Karpas-422 (cell line): ENCODE measurements around the gene STH. TPM values are rescaled to one million over a fixed set of nuclear protein-coding genes. Genes with fewer than 3 reads are reported as not detected.

ENCODE experiments used
- DNase-seq: peaks from one replicate; pipeline ENCODE4 v3.0.0-alpha.2; 2015
- H2AFZ ChIP-seq: fragments of 200-600 bp; sonication (generic); 2 replicates; pipeline ENCODE4 v1.6.1; 2014; ENCODE audit warnings: antibody characterized with exemption, low read length, mixed read lengths
- H3K27ac ChIP-seq: fragments of 200-600 bp; sonication (generic); 2 replicates; pipeline ENCODE4 v1.5.1; 2014; ENCODE audit warnings: mild to moderate bottlenecking, low read length, moderate library complexity
- H3K27me3 ChIP-seq: fragments of 200-600 bp; sonication (generic); 2 replicates; pipeline ENCODE4 v1.6.1; 2014; ENCODE audit warnings: low read length, mixed read lengths
- H3K36me3 ChIP-seq: fragments of 200-600 bp; sonication (generic); 2 replicates; pipeline ENCODE4 v1.6.1; 2014; ENCODE audit warnings: low read length, mixed read lengths; ENCODE audit not compliant: insufficient read depth
- H3K4me1 ChIP-seq: fragments of 200-600 bp; sonication (generic); 2 replicates; pipeline ENCODE4 v1.6.1; 2014; ENCODE audit warnings: mild to moderate bottlenecking, low read length, mixed read lengths
- H3K4me2 ChIP-seq: fragments of 200-600 bp; sonication (generic); 2 replicates; pipeline ENCODE4 v1.6.1; 2014; ENCODE audit warnings: low read length, low read depth, mild to moderate bottlenecking; ENCODE audit not compliant: poor library complexity, severe bottlenecking
- H3K4me3 ChIP-seq: fragments of 200-600 bp; sonication (generic); 2 replicates; pipeline ENCODE4 v1.5.1; 2014; ENCODE audit warnings: mild to moderate bottlenecking, antibody characterized with exemption, low read length, mixed read lengths
- H3K79me2 ChIP-seq: fragments of 200-600 bp; sonication (generic); 2 replicates; pipeline ENCODE4 v1.6.1; 2014; ENCODE audit warnings: mild to moderate bottlenecking, low read length, mixed read lengths
- H3K9ac ChIP-seq: fragments of 200-600 bp; sonication (generic); 2 replicates; pipeline ENCODE4 v1.6.0; 2014; ENCODE audit warnings: low read length
- H3K9me2 ChIP-seq: fragments of 200-600 bp; sonication (generic), shearing (Covaris generic); replicated peaks from 2 replicates; pipeline ENCODE4 v1.6.0; 2014; ENCODE audit warnings: mild to moderate bottlenecking, low read length, moderate library complexity; ENCODE audit not compliant: insufficient read depth
- H3K9me3 ChIP-seq: fragments of 300-700, 200-600 bp; sonication (generic); 2 replicates; pipeline ENCODE4 v1.6.1; 2014; ENCODE audit warnings: low read length, mixed read lengths
- H4K20me1 ChIP-seq: fragments of 200-600 bp; sonication (generic); 2 replicates; pipeline ENCODE4 v1.6.1; 2014; ENCODE audit warnings: mild to moderate bottlenecking, antibody characterized with exemption, low read length, low read depth; ENCODE audit not compliant: insufficient read depth
- total RNA-seq: library from RNA; depleted of rRNA; stranded (reverse); fragments of >200 nt; shearing (Covaris generic); gene quantifications from 2 replicates; pipeline ENCODE4 v1.2.3, GENCODE V29; 2014; ENCODE audit warnings: low replicate concordance

The STH gene
- total RNA-seq, 1 experiment from 2014 or later, result not detected

DNA sequence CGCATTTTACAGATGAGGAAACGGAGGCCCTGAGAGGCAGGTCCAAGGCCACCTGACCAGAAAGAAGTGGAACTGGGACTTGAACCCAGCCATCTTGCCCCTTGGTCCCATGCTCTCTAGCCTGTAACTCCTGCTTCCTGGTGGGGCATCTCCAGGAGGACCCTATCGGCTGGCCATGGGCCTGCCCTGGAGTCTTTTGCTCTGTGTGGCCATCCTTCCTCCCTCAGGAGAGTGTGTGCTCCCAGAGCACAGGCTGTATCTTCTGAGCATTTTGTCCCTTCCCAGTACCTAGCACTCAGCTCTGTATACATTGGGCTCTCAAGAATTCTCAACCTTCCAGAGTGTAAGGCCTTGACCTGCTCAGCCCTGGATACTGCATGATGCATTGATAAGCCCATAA lies 28.4 kb upstream of the STH start:
- no peaks in the 10 kb centered on the region; the same call in 1 of the 2 replicates for H4K20me1 ChIP-seq
- no peak overlapping the region for H2AFZ ChIP-seq
- no peaks in the 10 kb centered on the region for H3K9me2 ChIP-seq
- no peak overlapping the region for H3K9ac ChIP-seq
- no peak for DNase-seq
- H3K4me3 ChIP-seq, result no peak overlapping the region
- H3K27ac ChIP-seq, result no peak overlapping the region
- no peaks in the 10 kb centered on the region for H3K36me3 ChIP-seq
- H3K79me2 ChIP-seq, result no peaks in the 10 kb centered on the region
- H3K27me3 ChIP-seq, result no peaks in the 10 kb centered on the region
- H3K4me1 ChIP-seq, result peaks cover 21% of the 10 kb centered on the region
- H3K9me3 ChIP-seq, result no peaks in the 10 kb centered on the region
- H3K4me2 ChIP-seq, result no peak overlapping the region

DNA sequence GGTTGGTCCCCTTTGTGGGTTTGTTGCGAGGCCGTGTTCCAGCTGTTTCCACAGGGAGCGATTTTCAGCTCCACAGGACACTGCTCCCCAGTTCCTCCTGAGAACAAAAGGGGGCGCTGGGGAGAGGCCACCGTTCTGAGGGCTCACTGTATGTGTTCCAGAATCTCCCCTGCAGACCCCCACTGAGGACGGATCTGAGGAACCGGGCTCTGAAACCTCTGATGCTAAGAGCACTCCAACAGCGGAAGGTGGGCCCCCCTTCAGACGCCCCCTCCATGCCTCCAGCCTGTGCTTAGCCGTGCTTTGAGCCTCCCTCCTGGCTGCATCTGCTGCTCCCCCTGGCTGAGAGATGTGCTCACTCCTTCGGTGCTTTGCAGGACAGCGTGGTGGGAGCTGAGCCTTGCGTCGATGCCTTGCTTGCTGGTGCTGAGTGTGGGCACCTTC lies 27.3 kb upstream of the STH start:
- Histone ChIP-seq H4K20me1 (no peaks in the 10 kb centered on the region; the same call in 1 of the 2 replicates), H3K4me2 (no peak overlapping the region), H3K9me2 (no peaks in the 10 kb centered on the region), H3K79me2 (no peaks in the 10 kb centered on the region), H2AFZ (no peak overlapping the region), H3K9ac (no peak overlapping the region), H3K27ac (no peak overlapping the region), H3K36me3 (no peaks in the 10 kb centered on the region), H3K9me3 (no peaks in the 10 kb centered on the region), H3K27me3 (no peaks in the 10 kb centered on the region), H3K4me3 (no peak overlapping the region), H3K4me1 (peaks cover 30% of the 10 kb centered on the region)
- DNase-seq, result peak; percentile 54

DNA sequence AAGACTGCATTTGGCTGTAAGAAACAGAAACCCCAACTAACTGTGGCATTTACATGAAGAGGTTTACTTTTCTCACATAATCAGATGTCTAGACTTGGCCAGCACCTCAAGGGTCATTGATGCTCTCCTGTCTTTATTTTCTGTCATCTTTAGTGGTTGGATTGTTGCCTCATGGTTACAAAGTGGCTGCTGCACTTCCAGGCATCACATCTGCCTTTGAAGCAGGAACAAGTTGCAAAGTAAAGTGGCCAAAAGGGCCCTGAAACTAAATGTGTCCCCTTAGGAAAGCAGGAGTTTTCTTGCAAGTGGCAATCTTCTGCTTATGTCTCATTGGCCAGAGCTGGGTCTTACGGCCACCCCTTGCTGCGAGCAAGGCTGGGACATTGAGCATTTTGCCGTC lies 26.5 kb upstream of the STH start:
- Histone ChIP-seq H3K4me2 (no peak overlapping the region), H3K79me2 (no peaks in the 10 kb centered on the region), H3K4me1 (peaks cover 29% of the 10 kb centered on the region), H3K27ac (no peak overlapping the region), H3K9ac (no peak overlapping the region), H3K9me3 (no peaks in the 10 kb centered on the region), H3K9me2 (no peaks in the 10 kb centered on the region), H2AFZ (no peak overlapping the region), H3K36me3 (no peaks in the 10 kb centered on the region), H4K20me1 (no peaks in the 10 kb centered on the region; the same call in 1 of the 2 replicates), H3K4me3 (no peak overlapping the region), H3K27me3 (no peaks in the 10 kb centered on the region)
- DNase-seq, result no peak

DNA sequence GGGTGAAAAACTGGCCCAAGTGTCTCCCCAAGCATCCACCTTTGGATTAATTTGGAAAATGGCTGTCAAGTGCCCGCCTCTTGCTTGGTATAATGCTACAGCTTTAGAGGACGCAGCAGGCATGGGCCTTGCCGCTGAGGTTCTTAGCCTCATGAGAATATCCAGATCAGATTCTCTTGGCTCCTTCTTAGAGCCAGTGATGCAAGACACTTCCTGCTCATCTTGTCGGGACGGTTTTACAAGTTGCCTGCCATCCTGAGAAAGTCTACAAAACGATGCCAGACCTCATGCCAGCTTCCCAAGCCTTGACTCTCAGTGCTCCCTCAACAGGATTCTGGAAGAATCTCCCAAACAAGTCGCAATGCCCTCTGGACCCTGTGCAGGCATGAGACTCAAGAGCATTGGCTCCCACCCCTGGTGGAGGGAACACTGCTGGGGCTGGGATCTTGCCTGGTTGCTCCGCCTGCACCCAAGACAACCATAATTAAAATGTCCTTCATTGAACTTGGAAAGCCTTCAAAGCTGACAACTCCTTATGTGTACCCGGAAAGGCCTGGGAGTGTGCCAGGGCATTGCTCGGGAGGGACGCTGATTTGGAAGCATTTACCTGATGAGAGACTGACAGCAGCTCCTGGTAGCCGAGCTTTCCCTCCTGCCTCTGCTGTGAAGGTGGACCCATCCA lies 25.8 kb upstream of the STH start:
- Histone ChIP-seq H3K79me2 (no peaks in the 10 kb centered on the region), H3K9ac (no peak overlapping the region), H3K4me2 (no peak overlapping the region), H3K36me3 (no peaks in the 10 kb centered on the region), H3K4me3 (no peak overlapping the region), H3K27ac (no peak overlapping the region), H3K4me1 (peaks cover 29% of the 10 kb centered on the region), H2AFZ (no peak overlapping the region), H3K9me2 (no peaks in the 10 kb centered on the region), H3K9me3 (no peaks in the 10 kb centered on the region), H4K20me1 (no peaks in the 10 kb centered on the region; the same call in 1 of the 2 replicates), H3K27me3 (no peaks in the 10 kb centered on the region)
- no peak for DNase-seq

DNA sequence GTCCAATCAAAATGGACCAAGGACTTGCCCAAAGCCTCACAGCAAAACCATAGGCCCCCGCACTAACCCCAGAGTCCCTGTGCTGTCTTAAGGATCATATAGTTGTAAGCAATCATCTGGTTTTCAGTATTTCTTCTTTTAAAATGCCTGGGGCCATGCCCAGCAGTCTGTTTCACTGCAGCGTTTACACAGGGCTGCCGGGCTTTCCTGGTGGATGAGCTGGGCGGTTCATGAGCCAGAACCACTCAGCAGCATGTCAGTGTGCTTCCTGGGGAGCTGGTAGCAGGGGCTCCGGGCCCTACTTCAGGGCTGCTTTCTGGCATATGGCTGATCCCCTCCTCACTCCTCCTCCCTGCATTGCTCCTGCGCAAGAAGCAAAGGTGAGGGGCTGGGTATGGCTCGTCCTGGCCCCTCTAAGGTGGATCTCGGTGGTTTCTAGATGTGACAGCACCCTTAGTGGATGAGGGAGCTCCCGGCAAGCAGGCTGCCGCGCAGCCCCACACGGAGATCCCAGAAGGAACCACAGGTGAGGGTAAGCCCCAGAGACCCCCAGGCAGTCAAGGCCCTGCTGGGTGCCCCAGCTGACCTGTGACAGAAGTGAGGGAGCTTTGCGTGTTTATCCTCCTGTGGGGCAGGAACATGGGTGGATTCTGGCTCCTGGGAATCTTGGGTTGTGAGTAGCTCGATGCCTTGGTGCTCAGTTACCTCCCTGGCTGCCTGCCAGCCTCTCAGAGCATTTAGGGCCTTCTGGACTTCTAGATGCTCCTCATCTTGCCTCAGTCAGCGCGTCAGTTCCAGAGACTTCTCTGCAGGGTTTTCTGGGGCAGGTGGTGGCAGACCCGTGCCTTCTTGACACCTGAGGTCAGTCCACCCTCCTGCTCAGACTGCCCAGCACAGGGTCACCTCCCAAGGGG lies 24.8 kb upstream of the STH start:
- H3K9ac ChIP-seq, result 0 out of 2 replicates have a peak overlapping the region, but pooled peaks have one; percentile 48
- H3K79me2 ChIP-seq, result no peaks in the 10 kb centered on the region
- H3K4me2 ChIP-seq, result peak overlapping the region; percentile 54
- peak overlapping the region; percentile 56; the same call in 1 of the 2 replicates for H3K4me3 ChIP-seq
- H3K9me2 ChIP-seq, result no peaks in the 10 kb centered on the region
- peak; percentile 48 for DNase-seq
- H3K27ac ChIP-seq, result no peak overlapping the region
- H3K27me3 ChIP-seq, result no peaks in the 10 kb centered on the region
- H3K36me3 ChIP-seq, result no peaks in the 10 kb centered on the region
- H4K20me1 ChIP-seq, result no peaks in the 10 kb centered on the region; the same call in 1 of the 2 replicates
- peaks cover 29% of the 10 kb centered on the region for H3K4me1 ChIP-seq
- H2AFZ ChIP-seq, result no peak overlapping the region
- H3K9me3 ChIP-seq, result no peaks in the 10 kb centered on the region

DNA sequence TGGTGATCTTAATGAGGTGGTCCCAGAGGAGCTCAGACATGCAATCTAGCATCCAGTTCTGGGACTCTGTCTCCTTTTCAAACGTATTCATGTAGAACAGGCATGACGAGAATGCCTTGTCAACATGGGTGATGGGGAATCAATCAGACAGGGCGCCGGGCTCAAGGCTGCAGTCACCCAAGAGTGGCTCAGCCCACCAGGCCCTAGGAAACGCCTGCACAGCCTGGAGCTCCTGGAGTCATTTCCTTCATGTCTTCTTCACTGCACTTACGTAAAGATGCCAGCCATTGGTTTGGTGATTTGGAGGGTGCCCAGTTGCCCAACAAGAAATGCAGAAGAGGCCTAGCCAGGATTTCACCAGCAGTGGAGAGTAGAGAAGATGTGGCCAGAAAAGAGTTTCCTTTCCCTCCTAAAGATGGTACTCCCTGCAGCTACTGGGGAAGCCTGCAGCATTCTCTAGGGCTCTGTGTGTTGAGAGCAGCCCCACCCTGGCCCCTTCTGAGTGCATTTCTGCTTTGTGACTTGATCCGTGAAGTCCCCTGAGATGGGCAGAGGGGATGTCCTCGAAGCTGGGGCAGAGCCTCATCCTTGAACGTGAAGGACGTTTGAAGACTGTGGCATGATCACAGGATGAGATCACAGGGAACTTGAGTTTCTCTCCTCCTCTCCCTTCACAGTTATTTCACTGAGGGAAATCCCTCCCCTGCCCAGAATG lies 24.0 kb upstream of the STH start:
- H3K27ac ChIP-seq, result peak overlapping the region; percentile 59
- H4K20me1 ChIP-seq, result no peaks in the 10 kb centered on the region; the same call in 1 of the 2 replicates
- peaks cover 29% of the 10 kb centered on the region for H3K4me1 ChIP-seq
- H3K36me3 ChIP-seq, result no peaks in the 10 kb centered on the region
- peak overlapping the region; percentile 56 for H3K4me3 ChIP-seq
- no peaks in the 10 kb centered on the region for H3K79me2 ChIP-seq
- H3K4me2 ChIP-seq, result peak overlapping the region; percentile 54
- DNase-seq, result peak; percentile 92
- H3K9ac ChIP-seq, result peak overlapping the region; percentile 48
- no peaks in the 10 kb centered on the region for H3K9me2 ChIP-seq
- H3K27me3 ChIP-seq, result no peaks in the 10 kb centered on the region
- no peak overlapping the region for H2AFZ ChIP-seq
- no peaks in the 10 kb centered on the region for H3K9me3 ChIP-seq

DNA sequence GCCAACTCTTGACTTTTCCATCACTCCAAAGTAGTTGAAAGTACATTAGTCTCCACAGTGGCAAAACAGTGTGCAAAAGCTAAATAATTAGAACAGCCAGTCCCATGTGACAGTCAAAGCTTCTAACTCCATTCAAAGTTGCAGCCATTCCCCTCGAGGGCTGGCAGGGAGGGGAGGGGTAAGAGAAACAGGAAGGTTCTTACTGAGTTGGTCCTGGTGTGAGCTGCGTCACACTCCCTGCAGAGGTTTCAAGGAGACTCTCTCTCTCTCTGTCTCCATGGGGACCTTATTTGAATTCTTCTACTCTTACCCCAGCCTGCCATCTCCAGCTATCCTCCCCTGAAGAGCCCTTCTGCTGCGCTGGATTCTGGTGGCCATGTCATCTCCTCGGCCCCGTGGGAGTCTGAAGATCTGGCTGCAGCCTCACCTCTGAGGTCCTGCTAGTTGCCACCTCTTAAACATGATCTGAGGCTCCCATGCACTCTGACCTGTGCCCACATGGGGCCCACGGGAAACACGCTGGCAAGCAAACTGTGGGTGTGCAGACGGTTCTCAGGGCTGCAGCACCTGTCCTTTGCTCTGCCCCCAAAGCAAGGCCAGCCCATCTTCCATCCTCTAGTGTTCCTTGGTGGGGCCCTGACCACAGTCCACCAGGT lies 23.3 kb upstream of the STH start:
- Histone ChIP-seq H3K4me3 (peak overlapping the region; percentile 56), H3K4me1 (peaks cover 29% of the 10 kb centered on the region), H3K9me2 (no peaks in the 10 kb centered on the region), H2AFZ (no peak overlapping the region), H4K20me1 (no peaks in the 10 kb centered on the region; the same call in 1 of the 2 replicates), H3K79me2 (no peaks in the 10 kb centered on the region), H3K27me3 (no peaks in the 10 kb centered on the region), H3K9ac (peak overlapping the region; percentile 48), H3K9me3 (no peaks in the 10 kb centered on the region), H3K4me2 (peak overlapping the region; percentile 54), H3K27ac (peak overlapping the region; percentile 59), H3K36me3 (no peaks in the 10 kb centered on the region)
- DNase-seq, result peak; percentile 85
